Testis (tissue), 3 donors: ENCODE data around the gene GAB2. TPM values are rescaled to one million over a fixed set of nuclear protein-coding genes. Genes with fewer than 3 reads are reported as not detected.

Source experiments
- DNase-seq: peaks from one replicate; pipeline ENCODE4 v3.0.0-alpha.2; 2019
- H3K27ac ChIP-seq, 2 donors: fragments of 200-600 bp; sonication (generic); one replicate each; pipeline ENCODE4 v1.5.1; 2019
- H3K27me3 ChIP-seq: fragments of 200-600 bp; sonication (generic); one replicate; pipeline ENCODE4 v1.5.1; 2019
- H3K36me3 ChIP-seq: fragments of 200-600 bp; sonication (generic); one replicate; pipeline ENCODE4 v1.5.1; 2017; ENCODE audit warnings: low read depth; ENCODE audit errors: missing control alignments
- H3K4me1 ChIP-seq: fragments of 200-600 bp; sonication (generic); one replicate; pipeline ENCODE4 v1.5.1; 2019
- H3K4me3 ChIP-seq, 2 donors: fragments of 200-600 bp; sonication (generic); one replicate each; pipeline ENCODE4 v1.5.1; 2017 to 2019
- H3K9me3 ChIP-seq: fragments of 200-600 bp; sonication (generic); one replicate; pipeline ENCODE4 v1.5.1; 2017
- POLR2A ChIP-seq: fragments of 450-650 bp; IDR thresholded peaks from one replicate; pipeline ENCODE4 v1.6.1; 2017; ENCODE audit warnings: antibody characterized with exemption, mild to moderate bottlenecking, moderate library complexity
- WGBS, 2 donors: methylation state at CpG; one replicate each; pipeline ENCODE4 v1.1.5; 2018; 5-methylcytosine and 5-hydroxymethylcytosine counted together
- intact Hi-C: fragments of 100-400 bp; cut with DNase I; formaldehyde crosslinking; loops from one replicate; pipeline ENCODE4 v1.15.1; 2023; ENCODE audit warnings: low total_unique reads
- polyA plus RNA-seq: library from polyadenylated mRNA; stranded (reverse); fragments of 350-450 nt; fragmentation: Illumina TruSeq; extraction: RNeasy Lipid Tissue Mini Kit (QIAGEN cat#74804); gene quantifications from one replicate; pipeline ENCODE4 v1.2.3, GENCODE V29; 2014; ENCODE audit warnings: low read depth, low replicate concordance; ENCODE audit not compliant: insufficient read depth
- total RNA-seq, 2 donors: library from RNA; depleted of rRNA; stranded (reverse); fragments of >200 nt; gene quantifications; one replicate each; pipeline ENCODE4 v1.2.3, GENCODE V29; 2016
- TF ChIP-seq, protein P1 (sequence below), 3 experiments: fragments of 450-650 bp in 2 of 3; fragments of 200-600 bp in 1 of 3; sonication (generic) in 1 of 3; IDR thresholded peaks; one replicate each; pipeline ENCODE4 v1.5.1; 2016 to 2019; ENCODE audit warnings: antibody characterized with exemption in 3 of 3, mild to moderate bottlenecking in 2 of 3, moderate library complexity in 1 of 3

GAB2 gene
- total and polyA plus RNA-seq, 3 donors from 2014 or later: 9.2 to 14.3 (median 10.9) TPM

DNA sequence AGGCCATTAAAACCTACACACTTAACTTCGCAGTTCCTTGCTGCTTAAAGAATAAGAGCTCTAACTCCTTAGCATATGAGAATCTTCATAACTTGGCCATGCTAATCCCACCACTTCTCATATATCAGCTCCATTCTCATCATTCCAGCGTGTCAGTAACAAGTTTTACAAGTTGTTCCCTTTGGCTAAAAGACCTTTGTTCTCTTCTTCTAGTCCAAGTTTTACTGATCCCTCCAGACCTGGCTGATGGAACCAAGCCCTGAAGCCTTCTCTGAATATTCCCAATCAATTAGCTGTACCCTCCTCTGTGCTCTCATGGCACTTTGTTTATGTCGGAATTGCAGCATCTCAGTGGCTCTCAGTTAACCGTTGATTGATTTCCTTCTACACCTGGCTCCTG is 35.8 kb downstream of the GAB2 start:
- no peak for DNase-seq
- Histone ChIP-seq H3K4me1 (no peaks in the 10 kb centered on the region), H3K9me3 (no peaks in the 10 kb centered on the region), H3K27ac (no peak overlapping the region), H3K27me3 (no peaks in the 10 kb centered on the region), H3K4me3 (no peak overlapping the region), H3K36me3 (no peaks in the 10 kb centered on the region)
- WGBS, 2 donors: 57 to 69% methylated on average over 4 of the region's 4 CpGs
- TF ChIP-seq, protein P1, sequence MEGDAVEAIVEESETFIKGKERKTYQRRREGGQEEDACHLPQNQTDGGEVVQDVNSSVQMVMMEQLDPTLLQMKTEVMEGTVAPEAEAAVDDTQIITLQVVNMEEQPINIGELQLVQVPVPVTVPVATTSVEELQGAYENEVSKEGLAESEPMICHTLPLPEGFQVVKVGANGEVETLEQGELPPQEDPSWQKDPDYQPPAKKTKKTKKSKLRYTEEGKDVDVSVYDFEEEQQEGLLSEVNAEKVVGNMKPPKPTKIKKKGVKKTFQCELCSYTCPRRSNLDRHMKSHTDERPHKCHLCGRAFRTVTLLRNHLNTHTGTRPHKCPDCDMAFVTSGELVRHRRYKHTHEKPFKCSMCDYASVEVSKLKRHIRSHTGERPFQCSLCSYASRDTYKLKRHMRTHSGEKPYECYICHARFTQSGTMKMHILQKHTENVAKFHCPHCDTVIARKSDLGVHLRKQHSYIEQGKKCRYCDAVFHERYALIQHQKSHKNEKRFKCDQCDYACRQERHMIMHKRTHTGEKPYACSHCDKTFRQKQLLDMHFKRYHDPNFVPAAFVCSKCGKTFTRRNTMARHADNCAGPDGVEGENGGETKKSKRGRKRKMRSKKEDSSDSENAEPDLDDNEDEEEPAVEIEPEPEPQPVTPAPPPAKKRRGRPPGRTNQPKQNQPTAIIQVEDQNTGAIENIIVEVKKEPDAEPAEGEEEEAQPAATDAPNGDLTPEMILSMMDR (IDR thresholded peaks at IDR 0.05): no peak
- no peak for TF ChIP-seq POLR2A
- intact Hi-C loops: no loop called here

DNA sequence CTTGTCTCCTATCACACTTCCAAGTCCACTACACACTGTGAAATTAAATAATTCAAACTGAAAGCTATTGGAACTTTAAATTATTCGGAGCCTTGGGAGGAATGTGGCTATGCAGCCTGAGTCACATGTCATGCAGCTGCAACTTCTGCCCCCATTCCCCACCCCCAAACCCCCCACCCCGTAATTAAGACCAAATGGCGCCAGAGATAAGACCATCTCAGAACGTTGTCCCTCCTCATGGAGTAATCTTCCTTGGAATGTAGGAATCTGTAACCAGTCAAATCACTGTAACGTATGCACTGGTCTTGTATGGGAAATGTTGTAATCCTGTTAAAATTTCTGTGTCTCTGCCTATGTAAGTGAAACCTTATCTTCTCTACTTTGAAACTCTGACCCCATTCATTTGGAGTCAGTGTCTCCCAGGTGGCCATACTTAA is 37.0 kb downstream of the GAB2 start:
- Histone ChIP-seq H3K27ac (no peak overlapping the region), H3K4me1 (no peaks in the 10 kb centered on the region), H3K36me3 (no peaks in the 10 kb centered on the region), H3K9me3 (no peaks in the 10 kb centered on the region), H3K4me3 (no peak overlapping the region), H3K27me3 (no peaks in the 10 kb centered on the region)
- DNase-seq: no peak
- TF ChIP-seq POLR2A: no peak
- TF ChIP-seq, protein P1 (IDR thresholded peaks at IDR 0.05): no peak
- 58 to 59% methylated on average over 5 of the region's 5 CpGs for WGBS, 2 donors
- intact Hi-C loops: no loop called here

DNA sequence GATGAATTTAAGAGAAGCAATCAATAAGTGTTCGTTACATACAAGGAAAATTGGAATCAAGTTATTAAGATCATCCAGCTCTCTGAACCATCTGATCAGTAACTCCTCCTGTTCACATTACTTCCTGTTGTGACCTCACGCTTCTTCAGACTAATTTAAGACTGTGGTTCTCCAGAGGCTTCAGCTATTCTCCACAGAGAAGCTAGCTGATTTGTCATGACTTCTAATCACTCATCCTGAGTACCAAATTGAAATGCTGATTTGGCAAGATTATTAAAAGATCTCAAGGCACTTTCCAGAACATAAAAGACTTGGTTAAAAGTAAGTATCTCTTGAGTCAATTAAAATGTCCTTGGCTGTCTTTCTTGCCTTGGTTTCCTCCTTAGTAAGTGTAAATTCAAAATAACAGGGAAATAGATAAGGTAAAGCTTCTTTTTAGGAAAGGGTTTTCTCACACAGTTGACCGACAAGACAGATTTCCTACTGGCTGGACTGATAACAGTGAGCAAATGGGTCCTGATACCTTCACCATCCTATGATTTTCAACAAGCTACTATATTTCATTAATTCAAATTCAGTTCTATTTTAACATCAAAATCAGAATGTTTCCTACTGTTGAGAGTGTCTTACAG is 38.5 kb downstream of the GAB2 start:
- DNase-seq: no peak
- WGBS, 2 donors: 76 to 82% methylated on average over 3 of the region's 3 CpGs
- Histone ChIP-seq H3K4me3 (no peak overlapping the region), H3K27me3 (no peaks in the 10 kb centered on the region), H3K9me3 (no peaks in the 10 kb centered on the region), H3K4me1 (no peaks in the 10 kb centered on the region), H3K27ac (no peak overlapping the region), H3K36me3 (no peaks in the 10 kb centered on the region)
- intact Hi-C loops: no loop called here
- TF ChIP-seq, protein P1 (IDR thresholded peaks at IDR 0.05): no peak
- no peak for TF ChIP-seq POLR2A

DNA sequence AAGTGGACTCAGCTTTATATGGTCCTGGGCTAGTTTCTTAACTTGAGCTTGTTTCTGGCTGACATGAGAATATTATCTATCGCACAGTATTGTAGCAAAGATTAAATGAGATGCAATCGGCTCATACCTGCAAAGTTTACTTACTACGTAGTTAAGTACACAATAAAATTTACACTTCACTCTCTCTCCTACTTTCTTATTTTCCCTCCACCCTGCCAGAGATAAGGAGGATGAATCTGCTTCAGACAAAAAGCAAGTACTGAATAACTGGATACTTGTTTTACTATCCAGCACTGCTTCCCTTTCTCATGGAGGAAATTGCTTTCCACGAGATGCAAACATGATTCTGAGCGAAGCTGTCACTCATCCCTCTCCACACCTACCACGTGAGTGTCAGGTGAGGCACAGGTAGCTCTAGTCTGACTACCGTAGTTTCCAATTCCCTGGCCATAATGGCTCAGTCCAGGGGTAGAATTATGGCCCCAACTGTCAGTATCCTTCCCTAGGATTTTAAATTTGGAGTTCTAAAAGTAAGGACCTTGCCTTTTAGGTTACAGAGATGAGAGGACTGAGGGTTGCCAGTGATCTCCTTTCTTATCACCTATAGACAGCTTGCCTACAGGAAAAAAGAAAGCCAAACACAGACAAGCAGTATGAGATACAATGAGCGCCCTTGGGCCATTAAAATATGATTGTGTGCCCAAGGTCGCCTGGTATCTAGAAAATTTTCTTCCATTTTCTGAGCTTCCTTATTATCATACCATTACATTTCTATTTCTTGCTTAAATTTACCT is 39.8 kb downstream of the GAB2 start:
- Histone ChIP-seq H3K27ac (no peak overlapping the region), H3K27me3 (no peaks in the 10 kb centered on the region), H3K36me3 (no peaks in the 10 kb centered on the region), H3K9me3 (no peaks in the 10 kb centered on the region), H3K4me3 (no peak overlapping the region), H3K4me1 (no peaks in the 10 kb centered on the region)
- no peak for DNase-seq
- 70 to 76% methylated on average over 9 of the region's 9 CpGs for WGBS, 2 donors
- TF ChIP-seq, protein P1 (IDR thresholded peaks at IDR 0.05): no peak
- no peak for TF ChIP-seq POLR2A
- intact Hi-C loops: no loop called here
